ENCODE results near the gene SMIM13.

Gene SMIM13

GRCh38 chr6:11121851-11122250 lies 28.2 kb downstream of the SMIM13 start:
- no peak for DNase-seq (ENCODE audit: low read depth in 2 of 2)

GRCh38 chr6:11122380-11122779 lies 28.7 kb downstream of the SMIM13 start:
- DNase-seq (ENCODE audit: low read depth in 2 of 2) = no peak

GRCh38 chr6:11123978-11124377 lies 30.3 kb downstream of the SMIM13 start:
- DNase-seq (ENCODE audit: low read depth in 2 of 2) = no peak

- no peak for DNase-seq (ENCODE audit: low read depth in 2 of 2)
These were observed 33.2 kb downstream of the SMIM13 start for GRCh38 chr6:11126876-11127275.

- DNase-seq (ENCODE audit: low read depth in 2 of 2) = no peak
These were observed 35.0 kb downstream of the SMIM13 start for GRCh38 chr6:11128608-11129007.

GRCh38 chr6:11129908-11130565 lies 36.4 kb downstream of the SMIM13 start:
- no peak for DNase-seq (ENCODE audit: low read depth in 2 of 2)

- no peak for DNase-seq (ENCODE audit: low read depth in 2 of 2)
These were observed 37.0 kb downstream of the SMIM13 start for GRCh38 chr6:11130605-11131004.

GRCh38 chr6:11132194-11132888 lies 38.7 kb downstream of the SMIM13 start:
- DNase-seq (ENCODE audit: low read depth in 2 of 2) = no peak

GRCh38 chr6:11133281-11133680 lies 39.6 kb downstream of the SMIM13 start:
- DNase-seq (ENCODE audit: low read depth in 2 of 2) = no peak

- no peak for DNase-seq (ENCODE audit: low read depth in 2 of 2)
These were observed 43.2 kb downstream of the SMIM13 start for GRCh38 chr6:11136809-11137208.

- no peak for DNase-seq (ENCODE audit: low read depth in 2 of 2)
These were observed 45.7 kb downstream of the SMIM13 start for GRCh38 chr6:11139051-11139960.

GRCh38 chr6:11140056-11140455 lies 46.4 kb downstream of the SMIM13 start:
- DNase-seq (ENCODE audit: low read depth in 2 of 2) = no peak

GRCh38 chr6:11141295-11141694 lies 47.7 kb downstream of the SMIM13 start:
- no peak for DNase-seq (ENCODE audit: low read depth in 2 of 2)

- no peak for DNase-seq (ENCODE audit: low read depth in 2 of 2)
These were observed 48.8 kb downstream of the SMIM13 start for GRCh38 chr6:11142296-11143027.

- no peak for DNase-seq (ENCODE audit: low read depth in 2 of 2)
These were observed 50.0 kb downstream of the SMIM13 start for GRCh38 chr6:11143394-11144371.

- peak; percentile 55 to 61 for DNase-seq (ENCODE audit: low read depth in 2 of 2)
These were observed 50.8 kb downstream of the SMIM13 start for GRCh38 chr6:11144393-11144851.

- DNase-seq (ENCODE audit: low read depth in 2 of 2) = no peak
These were observed 52.6 kb downstream of the SMIM13 start for GRCh38 chr6:11146117-11146826.

GRCh38 chr6:11149551-11149950 lies 55.9 kb downstream of the SMIM13 start:
- no peak for DNase-seq (ENCODE audit: low read depth in 2 of 2)

GRCh38 chr6:11151488-11151887 lies 57.9 kb downstream of the SMIM13 start:
- DNase-seq (ENCODE audit: low read depth in 2 of 2) = no peak

- no peak for DNase-seq (ENCODE audit: low read depth in 2 of 2)
These were observed 58.9 kb downstream of the SMIM13 start for GRCh38 chr6:11152581-11152980.
